PFSK-1 (cell line): ENCODE data around the gene MEIS3.

Source experiments
- FOXP2 ChIP-seq: optimal IDR thresholded peaks from 2 replicates; pipeline ENCODE3; 2011; ENCODE audit warnings: borderline replicate concordance, control low read depth, inconsistent platforms; ENCODE audit not compliant: insufficient read depth; ENCODE audit errors: extremely low read length, extremely low read depth
- POLR2AphosphoS5 ChIP-seq: IDR thresholded peaks from 2 replicates; pipeline ENCODE4 v1.6.1; 2012; ENCODE audit warnings: low read depth, mild to moderate bottlenecking, control low read depth, low read length, moderate library complexity
- SIN3A ChIP-seq: IDR thresholded peaks from 2 replicates; pipeline ENCODE4 v1.6.1; 2012; ENCODE audit warnings: mild to moderate bottlenecking, low read length, moderate library complexity, borderline replicate concordance; ENCODE audit not compliant: insufficient read depth
- TAF1 ChIP-seq: IDR thresholded peaks from 2 replicates; pipeline ENCODE4 v1.6.1; 2012; ENCODE audit warnings: low read length, control low read depth, borderline replicate concordance; ENCODE audit not compliant: insufficient read depth
- TF ChIP-seq, protein P1 (sequence below), 2 experiments: IDR thresholded peaks; 2 replicates each; pipeline versions ENCODE4 v1.6.1 to v1.8.0; 2011 to 2012; ENCODE audit warnings: low read depth in 2 of 2, low read length in 2 of 2, control low read depth in 1 of 2, inconsistent platforms in 1 of 2, mild to moderate bottlenecking in 1 of 2, moderate library complexity in 1 of 2; ENCODE audit not compliant: insufficient read depth in 1 of 2

The MEIS3 gene

DNA sequence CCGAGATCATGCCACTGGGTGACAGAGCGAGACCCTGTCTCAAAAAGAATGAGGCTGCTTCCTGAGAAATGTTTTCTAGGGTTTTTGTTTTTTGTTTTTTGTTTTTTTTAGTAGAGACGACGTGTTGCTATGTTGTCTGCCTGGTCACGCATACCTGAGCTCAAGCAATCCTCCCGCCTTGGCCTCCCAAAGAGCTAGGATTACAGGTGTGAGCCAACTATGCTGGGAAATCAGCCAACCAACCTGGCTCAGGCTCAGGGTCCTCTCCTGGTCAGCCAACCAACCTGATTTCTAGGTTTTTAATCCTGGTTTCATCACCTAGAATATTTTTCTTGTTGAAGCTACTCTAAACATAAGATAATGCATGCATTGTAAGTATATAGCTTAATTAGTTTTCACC lies 62.4 kb downstream of the MEIS3 start:
- TF ChIP-seq FOXP2: no peak
- TF ChIP-seq POLR2AphosphoS5: no peak
- TF ChIP-seq TAF1: no peak
- TF ChIP-seq SIN3A: no peak
- TF ChIP-seq, protein P1, sequence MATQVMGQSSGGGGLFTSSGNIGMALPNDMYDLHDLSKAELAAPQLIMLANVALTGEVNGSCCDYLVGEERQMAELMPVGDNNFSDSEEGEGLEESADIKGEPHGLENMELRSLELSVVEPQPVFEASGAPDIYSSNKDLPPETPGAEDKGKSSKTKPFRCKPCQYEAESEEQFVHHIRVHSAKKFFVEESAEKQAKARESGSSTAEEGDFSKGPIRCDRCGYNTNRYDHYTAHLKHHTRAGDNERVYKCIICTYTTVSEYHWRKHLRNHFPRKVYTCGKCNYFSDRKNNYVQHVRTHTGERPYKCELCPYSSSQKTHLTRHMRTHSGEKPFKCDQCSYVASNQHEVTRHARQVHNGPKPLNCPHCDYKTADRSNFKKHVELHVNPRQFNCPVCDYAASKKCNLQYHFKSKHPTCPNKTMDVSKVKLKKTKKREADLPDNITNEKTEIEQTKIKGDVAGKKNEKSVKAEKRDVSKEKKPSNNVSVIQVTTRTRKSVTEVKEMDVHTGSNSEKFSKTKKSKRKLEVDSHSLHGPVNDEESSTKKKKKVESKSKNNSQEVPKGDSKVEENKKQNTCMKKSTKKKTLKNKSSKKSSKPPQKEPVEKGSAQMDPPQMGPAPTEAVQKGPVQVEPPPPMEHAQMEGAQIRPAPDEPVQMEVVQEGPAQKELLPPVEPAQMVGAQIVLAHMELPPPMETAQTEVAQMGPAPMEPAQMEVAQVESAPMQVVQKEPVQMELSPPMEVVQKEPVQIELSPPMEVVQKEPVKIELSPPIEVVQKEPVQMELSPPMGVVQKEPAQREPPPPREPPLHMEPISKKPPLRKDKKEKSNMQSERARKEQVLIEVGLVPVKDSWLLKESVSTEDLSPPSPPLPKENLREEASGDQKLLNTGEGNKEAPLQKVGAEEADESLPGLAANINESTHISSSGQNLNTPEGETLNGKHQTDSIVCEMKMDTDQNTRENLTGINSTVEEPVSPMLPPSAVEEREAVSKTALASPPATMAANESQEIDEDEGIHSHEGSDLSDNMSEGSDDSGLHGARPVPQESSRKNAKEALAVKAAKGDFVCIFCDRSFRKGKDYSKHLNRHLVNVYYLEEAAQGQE (IDR thresholded peaks at IDR 0.05; ENCODE audit: insufficient read depth in 1 of 2, low read depth in 2 of 2, low read length in 2 of 2): no peak

GRCh38 chr19:47353307-47353712 lies 66.0 kb downstream of the MEIS3 start:
- TF ChIP-seq POLR2AphosphoS5 (no peak), FOXP2 (no peak), TAF1 (no peak), SIN3A (no peak)
- TF ChIP-seq, protein P1 (IDR thresholded peaks at IDR 0.05; ENCODE audit: insufficient read depth in 1 of 2, low read depth in 2 of 2, low read length in 2 of 2): no peak
